Gastroesophageal sphincter (tissue), 3 donors: ENCODE measurements around the gene PRDM8.

Experiments used
- CTCF ChIP-seq, 4 experiments: fragments of 200-600 bp in 2 of 4; fragments of 450-650 bp in 2 of 4; sonication (generic) in 1 of 4; IDR thresholded peaks; one replicate each; pipeline ENCODE4 v1.5.1; 2017 to 2019; ENCODE audit warnings: antibody characterized with exemption in 4 of 4, mild to moderate bottlenecking in 2 of 4, moderate library complexity in 2 of 4
- POLR2A ChIP-seq, 2 donors: fragments of 450-650 bp; IDR thresholded peaks; one replicate each; pipeline ENCODE4 v1.6.1; 2017; ENCODE audit warnings: antibody characterized with exemption in 2 of 2, mild to moderate bottlenecking in 2 of 2, moderate library complexity in 1 of 2
- POLR2AphosphoS5 ChIP-seq: sonication (generic); formaldehyde crosslinking; IDR thresholded peaks from one replicate; pipeline ENCODE4 v1.6.1; 2017; ENCODE audit warnings: antibody characterized with exemption

- TF ChIP-seq POLR2A (IDR thresholded peaks at IDR 0.05) (no peak), POLR2AphosphoS5 (no peak), CTCF (IDR thresholded peaks at IDR 0.05) (no peak)
Observed at GRCh38 chr4:80156410-80156809, 40.9 kb upstream of the PRDM8 start.
